HUES48 (cell line): Measurements from ENCODE around the gene FAM98B.
A peak's percentile ranks its signal among the peaks of the same experiment; 100 is the strongest.
"Not testable (repeated sequence)": the region's sequence is repeated elsewhere in the genome, so short reads cannot be mapped to it uniquely, and the experiment has no call there.

Experiments used
- H3K27ac ChIP-seq: one replicate; pipeline ENCODE4 v1.7.0; 2013; ENCODE audit warnings: low read depth, low read length, inconsistent platforms
- H3K27me3 ChIP-seq: 2 replicates; pipeline ENCODE4 v1.6.1; 2013; ENCODE audit warnings: mild to moderate bottlenecking, low read length; ENCODE audit not compliant: control insufficient read depth, insufficient read depth
- H3K36me3 ChIP-seq: 2 replicates; pipeline ENCODE4 v1.6.1; 2013; ENCODE audit warnings: low read length; ENCODE audit not compliant: control insufficient read depth, insufficient read depth
- H3K4me1 ChIP-seq: 2 replicates; pipeline ENCODE4 v1.6.1; 2013; ENCODE audit warnings: mild to moderate bottlenecking, low read length; ENCODE audit not compliant: control insufficient read depth, insufficient read depth
- H3K4me3 ChIP-seq: 2 replicates; pipeline ENCODE4 v1.5.1; 2013; ENCODE audit warnings: mild to moderate bottlenecking, low read depth, low read length
- H3K9ac ChIP-seq: 2 replicates; pipeline ENCODE4 v1.6.1; 2013; ENCODE audit warnings: mild to moderate bottlenecking, low read depth, low read length, moderate library complexity
- H3K9me3 ChIP-seq: 2 replicates; pipeline ENCODE4 v1.6.1; 2013; ENCODE audit warnings: low read length; ENCODE audit not compliant: control insufficient read depth, insufficient read depth

FAM98B gene

GRCh38 chr15:38436993-38437392 lies 16.9 kb upstream of the FAM98B start:
- Histone ChIP-seq H3K27ac (no peak overlapping the region), H3K9me3 (no peaks in the 10 kb centered on the region), H3K4me1 (0 out of 2 replicates have a peak, but pooled peaks cover 4% of the 10 kb centered on the region), H3K9ac (no peak overlapping the region), H3K4me3 (no peak overlapping the region), H3K27me3 (no peaks in the 10 kb centered on the region), H3K36me3 (no peaks in the 10 kb centered on the region)

- not testable (repeated sequence) for H3K4me3 ChIP-seq, H3K27ac ChIP-seq, H3K4me1 ChIP-seq, H3K9me3 ChIP-seq, H3K27me3 ChIP-seq, H3K9ac ChIP-seq, H3K36me3 ChIP-seq
These were observed 16.3 kb upstream of the FAM98B start for GRCh38 chr15:38437603-38438002.

- H3K9me3 ChIP-seq: no peaks in the 10 kb centered on the region
- H3K27ac ChIP-seq: no peak overlapping the region
- no peaks in the 10 kb centered on the region for H3K36me3 ChIP-seq
- H3K9ac ChIP-seq: no peak overlapping the region
- 0 out of 2 replicates have a peak, but pooled peaks cover 4% of the 10 kb centered on the region for H3K4me1 ChIP-seq
- H3K27me3 ChIP-seq: no peaks in the 10 kb centered on the region
- no peak overlapping the region for H3K4me3 ChIP-seq
These were observed 15.6 kb upstream of the FAM98B start for GRCh38 chr15:38438031-38438986.

- no peak overlapping the region for H3K4me3 ChIP-seq
- H3K36me3 ChIP-seq: no peaks in the 10 kb centered on the region
- H3K27ac ChIP-seq: no peak overlapping the region
- 0 out of 2 replicates have a peak, but pooled peaks cover 4% of the 10 kb centered on the region for H3K4me1 ChIP-seq
- no peaks in the 10 kb centered on the region for H3K9me3 ChIP-seq
- H3K9ac ChIP-seq: no peak overlapping the region
- no peaks in the 10 kb centered on the region; the same call in 1 of the 2 replicates for H3K27me3 ChIP-seq
These were observed 13.4 kb upstream of the FAM98B start for GRCh38 chr15:38440353-38441129.

- Histone ChIP-seq H3K27ac (no peak overlapping the region), H3K4me3 (no peak overlapping the region), H3K27me3 (no peaks in the 10 kb centered on the region; the same call in 1 of the 2 replicates), H3K9me3 (no peaks in the 10 kb centered on the region), H3K36me3 (no peaks in the 10 kb centered on the region), H3K4me1 (0 out of 2 replicates have a peak, but pooled peaks cover 4% of the 10 kb centered on the region), H3K9ac (no peak overlapping the region)
These were observed 12.8 kb upstream of the FAM98B start for GRCh38 chr15:38441130-38441519.

GRCh38 chr15:38454696-38455090 lies 766 bp downstream of the FAM98B start:
- Histone ChIP-seq H3K4me3 (peak overlapping the region; percentile 87), H3K36me3 (no peaks in the 10 kb centered on the region), H3K27ac (peak overlapping the region; percentile 99), H3K9ac (peak overlapping the region; percentile 93), H3K9me3 (no peaks in the 10 kb centered on the region), H3K4me1 (peaks cover 11% of the 10 kb centered on the region), H3K27me3 (no peaks in the 10 kb centered on the region)

- peak overlapping the region; percentile 93 for H3K9ac ChIP-seq
- H3K4me1 ChIP-seq: peaks cover 11% of the 10 kb centered on the region
- H3K9me3 ChIP-seq: no peaks in the 10 kb centered on the region
- H3K36me3 ChIP-seq: no peaks in the 10 kb centered on the region
- peak overlapping the region; percentile 87 for H3K4me3 ChIP-seq
- no peaks in the 10 kb centered on the region for H3K27me3 ChIP-seq
- H3K27ac ChIP-seq: peak overlapping the region; percentile 99
These were observed 1.2 kb downstream of the FAM98B start for GRCh38 chr15:38455092-38455491.

- no peaks in the 10 kb centered on the region for H3K27me3 ChIP-seq
- H3K9me3 ChIP-seq: no peaks in the 10 kb centered on the region
- H3K9ac ChIP-seq: no peak overlapping the region
- no peak overlapping the region for H3K27ac ChIP-seq
- H3K36me3 ChIP-seq: no peaks in the 10 kb centered on the region
- H3K4me3 ChIP-seq: no peak overlapping the region
- H3K4me1 ChIP-seq: peaks cover 14% of the 10 kb centered on the region
These were observed 4.7 kb downstream of the FAM98B start for GRCh38 chr15:38458646-38459045.

GRCh38 chr15:38459480-38459879 lies 5.6 kb downstream of the FAM98B start:
- Histone ChIP-seq H3K4me3 (no peak overlapping the region), H3K36me3 (no peaks in the 10 kb centered on the region), H3K9me3 (no peaks in the 10 kb centered on the region), H3K9ac (no peak overlapping the region), H3K4me1 (peaks cover 14% of the 10 kb centered on the region), H3K27ac (no peak overlapping the region), H3K27me3 (no peaks in the 10 kb centered on the region)

GRCh38 chr15:38460543-38460942 lies 6.6 kb downstream of the FAM98B start:
- Histone ChIP-seq H3K4me3 (no peak overlapping the region), H3K9ac (no peak overlapping the region), H3K9me3 (no peaks in the 10 kb centered on the region), H3K36me3 (peaks cover 5% of the 10 kb centered on the region; the same call in 1 of the 2 replicates), H3K27me3 (no peaks in the 10 kb centered on the region), H3K27ac (no peak overlapping the region), H3K4me1 (peaks cover 9% of the 10 kb centered on the region; the same call in 1 of the 2 replicates)
